NCI-H1436 (cell line): ENCODE measurements around the gene DOCK8.
"Not testable (repeated sequence)": the region's sequence is repeated elsewhere in the genome, so short reads cannot be mapped to it uniquely, and the experiment has no call there.

Experiments
- DNase-seq: peaks from one replicate; lab custom pipeline; 2025; lab: John Stamatoyannopoulos, UW

DOCK8 gene

GRCh38 chr9:363274-363612 lies 148.6 kb downstream of the DOCK8 start:
- DNase-seq, result no peak

- DNase-seq, result no peak
These were observed 150.8 kb downstream of the DOCK8 start for GRCh38 chr9:365436-365835.

GRCh38 chr9:366620-367019 lies 152.0 kb downstream of the DOCK8 start:
- no peak for DNase-seq

GRCh38 chr9:370086-370485 lies 155.4 kb downstream of the DOCK8 start:
- DNase-seq, result no peak

- no peak for DNase-seq
These were observed 156.7 kb downstream of the DOCK8 start for GRCh38 chr9:371349-371748.

- DNase-seq, result no peak
These were observed 157.5 kb downstream of the DOCK8 start for GRCh38 chr9:372128-372527.

GRCh38 chr9:373759-374206 lies 159.1 kb downstream of the DOCK8 start:
- no peak for DNase-seq

GRCh38 chr9:374736-375135 lies 160.1 kb downstream of the DOCK8 start:
- DNase-seq, result no peak

- DNase-seq, result no peak
These were observed 161.4 kb downstream of the DOCK8 start for GRCh38 chr9:376115-376514.

- no peak for DNase-seq
These were observed 163.6 kb downstream of the DOCK8 start for GRCh38 chr9:378263-378662.

GRCh38 chr9:382383-382782 lies 167.7 kb downstream of the DOCK8 start:
- no peak for DNase-seq

GRCh38 chr9:385818-386398 lies 171.2 kb downstream of the DOCK8 start:
- peak; percentile 25 for DNase-seq

GRCh38 chr9:389159-389558 lies 174.5 kb downstream of the DOCK8 start:
- no peak for DNase-seq

- DNase-seq, result no peak
These were observed 175.1 kb downstream of the DOCK8 start for GRCh38 chr9:389758-390157.

GRCh38 chr9:392077-392804 lies 177.6 kb downstream of the DOCK8 start:
- DNase-seq, result no peak

- no peak for DNase-seq
These were observed 179.8 kb downstream of the DOCK8 start for GRCh38 chr9:394347-395052.

- DNase-seq, result no peak
These were observed 181.7 kb downstream of the DOCK8 start for GRCh38 chr9:396396-396795.

- DNase-seq, result no peak
These were observed 183.4 kb downstream of the DOCK8 start for GRCh38 chr9:398085-398484.

- DNase-seq, result no peak
These were observed 186.6 kb downstream of the DOCK8 start for GRCh38 chr9:401223-401622.

- DNase-seq, result no peak
These were observed 189.6 kb downstream of the DOCK8 start for GRCh38 chr9:404234-404633.

GRCh38 chr9:405341-405740 lies 190.7 kb downstream of the DOCK8 start:
- no peak for DNase-seq

- no peak for DNase-seq
These were observed 192.4 kb downstream of the DOCK8 start for GRCh38 chr9:406886-407654.

- DNase-seq, result not testable (repeated sequence)
These were observed 195.0 kb downstream of the DOCK8 start for GRCh38 chr9:409655-410054.
